ENCODE data around the gene ALLC. TPM values are rescaled to one million over a fixed set of nuclear protein-coding genes. Genes with fewer than 3 reads are reported as not detected.

Gene ALLC
- total and polyA plus RNA-seq, 10 of the 15 experiments (the other 5 are each of a cell fraction or from before 2014, with no cell fraction given), result 0.05 TPM; not detected in 9

- H3K9me3 ChIP-seq (replicated peaks; ENCODE audit: control insufficient read depth, insufficient read depth, low read length), result no peaks in the 10 kb centered on the region
- BruUV-seq (replicated peaks), result no TSS peak
- RAD21 ChIA-PET (ENCODE audit: unreplicated experiment), result interaction anchor here (0.7 kb wide), 1 partner anchor 19 kb away, joined by 4 read pairs; no protein-coding TSS in a partner anchor
- H4K20me1 ChIP-seq (ENCODE audit: control insufficient read depth, insufficient read depth), result no peaks in the 10 kb centered on the region
- no peaks in the 10 kb centered on the region; a peak in 1 of 4 replicates for H3K36me3 ChIP-seq (ENCODE audit: control insufficient read depth in 2 of 2, insufficient read depth in 2 of 2, low read length in 1 of 2)
- 7% methylated on average over 3 of the region's 3 CpGs for WGBS (ENCODE audit: insufficient coverage, insufficient replicate concordance, low lambda C conversion rate, missing lambda C conversion rate)
- FAIRE-seq (no peak), DNase-seq (ENCODE audit: low read depth, low spot score) (no peak), ATAC-seq (no peak)
- no peak overlapping the region for H3K9ac ChIP-seq (ENCODE audit: control insufficient read depth, insufficient read depth, low read length)
- TF ChIP-seq BCL3 (IDR thresholded peaks at IDR 0.05; ENCODE audit: borderline replicate concordance, insufficient read depth, low read depth, low read length, poor library complexity, severe bottlenecking), result peak; percentile 68
- TF ChIP-seq, protein P1, sequence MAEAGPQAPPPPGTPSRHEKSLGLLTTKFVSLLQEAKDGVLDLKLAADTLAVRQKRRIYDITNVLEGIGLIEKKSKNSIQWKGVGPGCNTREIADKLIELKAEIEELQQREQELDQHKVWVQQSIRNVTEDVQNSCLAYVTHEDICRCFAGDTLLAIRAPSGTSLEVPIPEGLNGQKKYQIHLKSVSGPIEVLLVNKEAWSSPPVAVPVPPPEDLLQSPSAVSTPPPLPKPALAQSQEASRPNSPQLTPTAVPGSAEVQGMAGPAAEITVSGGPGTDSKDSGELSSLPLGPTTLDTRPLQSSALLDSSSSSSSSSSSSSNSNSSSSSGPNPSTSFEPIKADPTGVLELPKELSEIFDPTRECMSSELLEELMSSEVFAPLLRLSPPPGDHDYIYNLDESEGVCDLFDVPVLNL (IDR thresholded peaks at IDR 0.05; ENCODE audit: low read depth, low read length), result no peak
- TF ChIP-seq, protein P2, sequence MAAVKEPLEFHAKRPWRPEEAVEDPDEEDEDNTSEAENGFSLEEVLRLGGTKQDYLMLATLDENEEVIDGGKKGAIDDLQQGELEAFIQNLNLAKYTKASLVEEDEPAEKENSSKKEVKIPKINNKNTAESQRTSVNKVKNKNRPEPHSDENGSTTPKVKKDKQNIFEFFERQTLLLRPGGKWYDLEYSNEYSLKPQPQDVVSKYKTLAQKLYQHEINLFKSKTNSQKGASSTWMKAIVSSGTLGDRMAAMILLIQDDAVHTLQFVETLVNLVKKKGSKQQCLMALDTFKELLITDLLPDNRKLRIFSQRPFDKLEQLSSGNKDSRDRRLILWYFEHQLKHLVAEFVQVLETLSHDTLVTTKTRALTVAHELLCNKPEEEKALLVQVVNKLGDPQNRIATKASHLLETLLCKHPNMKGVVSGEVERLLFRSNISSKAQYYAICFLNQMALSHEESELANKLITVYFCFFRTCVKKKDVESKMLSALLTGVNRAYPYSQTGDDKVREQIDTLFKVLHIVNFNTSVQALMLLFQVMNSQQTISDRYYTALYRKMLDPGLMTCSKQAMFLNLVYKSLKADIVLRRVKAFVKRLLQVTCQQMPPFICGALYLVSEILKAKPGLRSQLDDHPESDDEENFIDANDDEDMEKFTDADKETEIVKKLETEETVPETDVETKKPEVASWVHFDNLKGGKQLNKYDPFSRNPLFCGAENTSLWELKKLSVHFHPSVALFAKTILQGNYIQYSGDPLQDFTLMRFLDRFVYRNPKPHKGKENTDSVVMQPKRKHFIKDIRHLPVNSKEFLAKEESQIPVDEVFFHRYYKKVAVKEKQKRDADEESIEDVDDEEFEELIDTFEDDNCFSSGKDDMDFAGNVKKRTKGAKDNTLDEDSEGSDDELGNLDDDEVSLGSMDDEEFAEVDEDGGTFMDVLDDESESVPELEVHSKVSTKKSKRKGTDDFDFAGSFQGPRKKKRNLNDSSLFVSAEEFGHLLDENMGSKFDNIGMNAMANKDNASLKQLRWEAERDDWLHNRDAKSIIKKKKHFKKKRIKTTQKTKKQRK (IDR thresholded peaks at IDR 0.05; ENCODE audit: low read depth, low read length), result no peak
- TF ChIP-seq MYC (IDR thresholded peaks at IDR 0.05; ENCODE audit: insufficient read depth, insufficient read length, insufficient replicate concordance, low read length, severe bottlenecking), result no peak
- no peak for TF ChIP-seq NR2F1 (conservative IDR thresholded peaks at IDR 0.05)
- TF ChIP-seq RCOR1 (conservative IDR thresholded peaks at IDR 0.05; ENCODE audit: low read depth, low read length), result no peak
- SMC1A ChIA-PET (ENCODE audit: uncharacterized antibody, unreplicated experiment), result no interaction called here
- no peak overlapping the region for H2AFZ ChIP-seq (ENCODE audit: control insufficient read depth, low read depth, low read length)
- in situ Hi-C loops (cut with MboI), result no loop called here
- intact Hi-C loops (cut with micrococcal nuclease; ENCODE audit: unreplicated experiment), result no loop called here
- 0 out of 4 replicates have a peak, but pooled peaks cover 1 to 4% of the 10 kb centered on the region in 2 experiments for H3K27me3 ChIP-seq (replicated peaks in 1 of 2; ENCODE audit: control insufficient read depth in 2 of 2, insufficient read depth in 2 of 2, low read length in 1 of 2)
- H3K27ac ChIP-seq (ENCODE audit: control insufficient read depth, insufficient read depth), result no peak overlapping the region
- CTCF ChIA-PET, result no interaction called here
- no peaks in the 10 kb centered on the region for H3K4me1 ChIP-seq (ENCODE audit: control insufficient read depth, insufficient read depth, low read length)
- H3K4me3 ChIP-seq, result no peak overlapping the region
- POLR2A ChIA-PET, result no interaction called here
- no peaks in the 10 kb centered on the region for H3K79me2 ChIP-seq (ENCODE audit: control insufficient read depth, insufficient read depth, low read length)
- H3K4me2 ChIP-seq (ENCODE audit: control insufficient read depth, insufficient read depth), result no peak overlapping the region
Measured at GRCh38 chr2:3712424-3712823, 54.4 kb downstream of the ALLC start.

All from GM12878 (cell line).